Activated CD4-positive, CD25-positive, alpha-beta regulatory T cell (primary cell): ENCODE data around the gene OR14I1.

Experiments used
- DNase-seq, 4 experiments: peaks; one replicate each; lab custom pipeline; 2025; lab: John Stamatoyannopoulos, UW

The OR14I1 gene

GRCh38 chr1:248702714-248703113 lies at the start of gene OR14I1:
TSS of gene OR14I1 (minus strand) at chr1:248702766.
- DNase-seq: no peak

GRCh38 chr1:248751635-248752034 lies 49.1 kb upstream of the OR14I1 start:
- no peak for DNase-seq

- no peak for DNase-seq
Observed at GRCh38 chr1:248751142-248751541, 48.6 kb upstream of the OR14I1 start.

- no peak for DNase-seq
Observed at GRCh38 chr1:248750496-248750895, 47.9 kb upstream of the OR14I1 start.

- DNase-seq: no peak
Observed at GRCh38 chr1:248748211-248748610, 45.6 kb upstream of the OR14I1 start.

GRCh38 chr1:248740876-248741275 lies 38.3 kb upstream of the OR14I1 start:
- DNase-seq: no peak

GRCh38 chr1:248739572-248740205 lies 37.1 kb upstream of the OR14I1 start:
- no peak for DNase-seq

GRCh38 chr1:248737457-248737856 lies 34.9 kb upstream of the OR14I1 start:
- DNase-seq: no peak

GRCh38 chr1:248736977-248737376 lies 34.4 kb upstream of the OR14I1 start:
- DNase-seq: no peak

GRCh38 chr1:248733566-248733965 lies 31.0 kb upstream of the OR14I1 start:
- DNase-seq: no peak

- no peak for DNase-seq
Observed at GRCh38 chr1:248730507-248731335, 28.2 kb upstream of the OR14I1 start.

GRCh38 chr1:248714248-248714647 lies 11.7 kb upstream of the OR14I1 start:
- DNase-seq: no peak

- DNase-seq: no peak
Observed at GRCh38 chr1:248710305-248710900, 7.8 kb upstream of the OR14I1 start.

GRCh38 chr1:248704606-248705005 lies 2.0 kb upstream of the OR14I1 start:
- DNase-seq: no peak

GRCh38 chr1:248703674-248704073 lies 1.1 kb upstream of the OR14I1 start:
- DNase-seq: no peak

- no peak for DNase-seq
Observed at GRCh38 chr1:248699099-248699498, 3.5 kb downstream of the OR14I1 start.

GRCh38 chr1:248697907-248698306 lies 4.7 kb downstream of the OR14I1 start:
- DNase-seq: no peak

GRCh38 chr1:248696774-248697173 lies 5.8 kb downstream of the OR14I1 start:
- DNase-seq: no peak

GRCh38 chr1:248696261-248696660 lies 6.3 kb downstream of the OR14I1 start:
- no peak for DNase-seq

GRCh38 chr1:248695451-248696132 lies 7.0 kb downstream of the OR14I1 start:
- DNase-seq: no peak

GRCh38 chr1:248691567-248692155 lies 10.9 kb downstream of the OR14I1 start:
- DNase-seq: no peak
